HG02623 (cell line): ENCODE data around the gene USP17L29.
"Not testable (repeated sequence)": the region's sequence is repeated elsewhere in the genome, so short reads cannot be mapped to it uniquely, and the experiment has no call there.

Source experiments
- ATAC-seq: cut with Tn5 transposase; IDR thresholded peaks from one replicate; pipeline ENCODE4 v1.9.1; 2021; ENCODE audit warnings: moderate library complexity; ENCODE audit not compliant: unreplicated experiment

USP17L29 gene, protein sequence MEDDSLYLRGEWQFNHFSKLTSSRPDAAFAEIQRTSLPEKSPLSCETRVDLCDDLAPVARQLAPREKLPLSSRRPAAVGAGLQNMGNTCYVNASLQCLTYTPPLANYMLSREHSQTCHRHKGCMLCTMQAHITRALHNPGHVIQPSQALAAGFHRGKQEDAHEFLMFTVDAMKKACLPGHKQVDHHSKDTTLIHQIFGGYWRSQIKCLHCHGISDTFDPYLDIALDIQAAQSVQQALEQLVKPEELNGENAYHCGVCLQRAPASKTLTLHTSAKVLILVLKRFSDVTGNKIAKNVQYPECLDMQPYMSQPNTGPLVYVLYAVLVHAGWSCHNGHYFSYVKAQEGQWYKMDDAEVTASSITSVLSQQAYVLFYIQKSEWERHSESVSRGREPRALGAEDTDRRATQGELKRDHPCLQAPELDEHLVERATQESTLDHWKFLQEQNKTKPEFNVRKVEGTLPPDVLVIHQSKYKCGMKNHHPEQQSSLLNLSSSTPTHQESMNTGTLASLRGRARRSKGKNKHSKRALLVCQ

DNA sequence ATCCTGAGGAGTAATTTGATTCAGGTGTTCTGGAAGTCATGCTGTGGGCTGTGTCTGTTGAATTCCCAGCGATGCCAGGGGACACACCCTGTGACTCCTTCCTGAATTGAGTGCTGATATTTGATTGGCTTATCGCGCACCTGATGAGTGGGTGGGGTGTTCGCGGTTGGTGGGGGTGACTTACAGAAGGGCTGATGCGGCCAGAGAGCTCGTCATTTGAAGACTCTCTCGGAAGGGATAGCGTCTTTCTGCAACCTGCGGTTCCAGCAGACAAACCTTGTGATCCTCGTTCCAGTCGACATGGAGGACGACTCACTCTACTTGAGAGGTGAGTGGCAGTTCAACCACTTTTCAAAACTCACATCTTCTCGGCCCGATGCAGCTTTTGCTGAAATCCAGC is at the start of gene USP17L29:
Gene USP17L29 (plus strand): TSS at position 301 of the 400 bp plus-strand sequence. CDS start 0 bp downstream, at position 301.
- not testable (repeated sequence) for ATAC-seq

DNA sequence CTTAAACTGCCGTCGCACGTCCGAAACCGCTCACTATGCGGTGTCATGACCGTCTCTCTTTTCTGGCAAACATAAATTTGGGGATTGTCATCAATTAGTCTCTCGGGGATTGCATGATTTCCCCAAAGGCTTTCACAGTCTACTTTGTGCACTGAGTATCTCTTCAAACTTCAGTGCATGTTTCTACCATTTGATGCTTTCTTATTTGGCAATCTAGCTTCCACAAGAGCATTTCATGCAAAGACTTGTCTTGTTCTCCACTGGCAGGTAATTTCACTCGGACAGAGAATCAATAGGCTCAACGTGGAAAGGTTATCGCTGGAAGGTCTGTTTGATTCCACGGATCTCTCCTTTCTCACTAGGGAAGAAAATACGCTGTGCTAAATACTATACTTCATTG is 29.2 kb upstream of the USP17L29 start:
- ATAC-seq, result not testable (repeated sequence)

DNA sequence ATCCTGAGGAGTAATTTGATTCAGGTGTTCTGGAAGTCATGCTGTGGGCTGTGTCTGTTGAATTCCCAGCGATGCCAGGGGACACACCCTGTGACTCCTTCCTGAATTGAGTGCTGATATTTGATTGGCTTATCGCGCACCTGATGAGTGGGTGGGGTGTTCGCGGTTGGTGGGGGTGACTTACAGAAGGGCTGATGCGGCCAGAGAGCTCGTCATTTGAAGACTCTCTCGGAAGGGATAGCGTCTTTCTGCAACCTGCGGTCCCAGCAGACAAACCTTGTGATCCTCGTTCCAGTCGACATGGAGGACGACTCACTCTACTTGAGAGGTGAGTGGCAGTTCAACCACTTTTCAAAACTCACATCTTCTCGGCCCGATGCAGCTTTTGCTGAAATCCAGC is 28.6 kb upstream of the USP17L29 start, which contains the start of gene USP17L24:
Gene USP17L24 (plus strand): TSS at position 301 of the 400 bp plus-strand sequence. CDS start 0 bp downstream, at position 301.
- ATAC-seq, result not testable (repeated sequence)

DNA sequence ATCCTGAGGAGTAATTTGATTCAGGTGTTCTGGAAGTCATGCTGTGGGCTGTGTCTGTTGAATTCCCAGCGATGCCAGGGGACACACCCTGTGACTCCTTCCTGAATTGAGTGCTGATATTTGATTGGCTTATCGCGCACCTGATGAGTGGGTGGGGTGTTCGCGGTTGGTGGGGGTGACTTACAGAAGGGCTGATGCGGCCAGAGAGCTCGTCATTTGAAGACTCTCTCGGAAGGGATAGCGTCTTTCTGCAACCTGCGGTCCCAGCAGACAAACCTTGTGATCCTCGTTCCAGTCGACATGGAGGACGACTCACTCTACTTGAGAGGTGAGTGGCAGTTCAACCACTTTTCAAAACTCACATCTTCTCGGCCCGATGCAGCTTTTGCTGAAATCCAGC is 23.8 kb upstream of the USP17L29 start, which contains the start of gene USP17L25:
Gene USP17L25 (plus strand): TSS at position 301 of the 400 bp plus-strand sequence. CDS start 0 bp downstream, at position 301.
- ATAC-seq, result not testable (repeated sequence)

DNA sequence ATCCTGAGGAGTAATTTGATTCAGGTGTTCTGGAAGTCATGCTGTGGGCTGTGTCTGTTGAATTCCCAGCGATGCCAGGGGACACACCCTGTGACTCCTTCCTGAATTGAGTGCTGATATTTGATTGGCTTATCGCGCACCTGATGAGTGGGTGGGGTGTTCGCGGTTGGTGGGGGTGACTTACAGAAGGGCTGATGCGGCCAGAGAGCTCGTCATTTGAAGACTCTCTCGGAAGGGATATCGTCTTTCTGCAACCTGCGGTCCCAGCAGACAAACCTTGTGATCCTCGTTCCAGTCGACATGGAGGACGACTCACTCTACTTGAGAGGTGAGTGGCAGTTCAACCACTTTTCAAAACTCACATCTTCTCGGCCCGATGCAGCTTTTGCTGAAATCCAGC is 19.1 kb upstream of the USP17L29 start, which contains the start of gene USP17L26:
Gene USP17L26 (plus strand): TSS at position 301 of the 400 bp plus-strand sequence. CDS start 0 bp downstream, at position 301.
- ATAC-seq, result not testable (repeated sequence)

DNA sequence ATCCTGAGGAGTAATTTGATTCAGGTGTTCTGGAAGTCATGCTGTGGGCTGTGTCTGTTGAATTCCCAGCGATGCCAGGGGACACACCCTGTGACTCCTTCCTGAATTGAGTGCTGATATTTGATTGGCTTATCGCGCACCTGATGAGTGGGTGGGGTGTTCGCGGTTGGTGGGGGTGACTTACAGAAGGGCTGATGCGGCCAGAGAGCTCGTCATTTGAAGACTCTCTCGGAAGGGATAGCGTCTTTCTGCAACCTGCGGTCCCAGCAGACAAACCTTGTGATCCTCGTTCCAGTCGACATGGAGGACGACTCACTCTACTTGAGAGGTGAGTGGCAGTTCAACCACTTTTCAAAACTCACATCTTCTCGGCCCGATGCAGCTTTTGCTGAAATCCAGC is 14.3 kb upstream of the USP17L29 start, which contains the start of gene USP17L5:
Gene USP17L5 (plus strand): TSS at position 301 of the 400 bp plus-strand sequence. CDS start 0 bp downstream, at position 301.
- ATAC-seq, result not testable (repeated sequence)

DNA sequence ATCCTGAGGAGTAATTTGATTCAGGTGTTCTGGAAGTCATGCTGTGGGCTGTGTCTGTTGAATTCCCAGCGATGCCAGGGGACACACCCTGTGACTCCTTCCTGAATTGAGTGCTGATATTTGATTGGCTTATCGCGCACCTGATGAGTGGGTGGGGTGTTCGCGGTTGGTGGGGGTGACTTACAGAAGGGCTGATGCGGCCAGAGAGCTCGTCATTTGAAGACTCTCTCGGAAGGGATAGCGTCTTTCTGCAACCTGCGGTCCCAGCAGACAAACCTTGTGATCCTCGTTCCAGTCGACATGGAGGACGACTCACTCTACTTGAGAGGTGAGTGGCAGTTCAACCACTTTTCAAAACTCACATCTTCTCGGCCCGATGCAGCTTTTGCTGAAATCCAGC is 9.6 kb upstream of the USP17L29 start, which contains the start of gene USP17L27:
Gene USP17L27 (plus strand): TSS at position 301 of the 400 bp plus-strand sequence. CDS start 0 bp downstream, at position 301.
- ATAC-seq, result not testable (repeated sequence)

DNA sequence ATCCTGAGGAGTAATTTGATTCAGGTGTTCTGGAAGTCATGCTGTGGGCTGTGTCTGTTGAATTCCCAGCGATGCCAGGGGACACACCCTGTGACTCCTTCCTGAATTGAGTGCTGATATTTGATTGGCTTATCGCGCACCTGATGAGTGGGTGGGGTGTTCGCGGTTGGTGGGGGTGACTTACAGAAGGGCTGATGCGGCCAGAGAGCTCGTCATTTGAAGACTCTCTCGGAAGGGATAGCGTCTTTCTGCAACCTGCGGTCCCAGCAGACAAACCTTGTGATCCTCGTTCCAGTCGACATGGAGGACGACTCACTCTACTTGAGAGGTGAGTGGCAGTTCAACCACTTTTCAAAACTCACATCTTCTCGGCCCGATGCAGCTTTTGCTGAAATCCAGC is 4.8 kb upstream of the USP17L29 start, which contains the start of gene USP17L28:
Gene USP17L28 (plus strand): TSS at position 301 of the 400 bp plus-strand sequence. CDS start 0 bp downstream, at position 301.
- ATAC-seq, result not testable (repeated sequence)

DNA sequence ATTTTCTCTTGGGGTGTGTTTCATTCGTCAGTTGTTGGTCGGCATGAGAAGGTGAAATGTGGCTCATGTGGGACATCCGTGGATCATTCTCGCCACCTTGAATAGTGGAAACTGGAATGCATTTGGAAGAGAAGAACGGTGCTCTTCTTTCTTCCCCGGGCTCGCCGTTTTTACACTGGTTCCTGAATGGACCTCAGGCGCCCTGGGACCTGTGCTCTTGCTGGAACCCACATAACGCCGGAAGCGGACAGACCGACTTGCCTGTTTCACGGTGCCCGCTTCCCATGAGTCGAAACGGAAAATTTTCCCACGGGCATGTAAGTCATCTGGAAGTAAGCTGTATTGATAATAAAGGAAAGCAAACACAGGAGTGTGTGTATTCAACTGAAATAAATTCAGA is 2.6 kb upstream of the USP17L29 start:
- not testable (repeated sequence) for ATAC-seq

DNA sequence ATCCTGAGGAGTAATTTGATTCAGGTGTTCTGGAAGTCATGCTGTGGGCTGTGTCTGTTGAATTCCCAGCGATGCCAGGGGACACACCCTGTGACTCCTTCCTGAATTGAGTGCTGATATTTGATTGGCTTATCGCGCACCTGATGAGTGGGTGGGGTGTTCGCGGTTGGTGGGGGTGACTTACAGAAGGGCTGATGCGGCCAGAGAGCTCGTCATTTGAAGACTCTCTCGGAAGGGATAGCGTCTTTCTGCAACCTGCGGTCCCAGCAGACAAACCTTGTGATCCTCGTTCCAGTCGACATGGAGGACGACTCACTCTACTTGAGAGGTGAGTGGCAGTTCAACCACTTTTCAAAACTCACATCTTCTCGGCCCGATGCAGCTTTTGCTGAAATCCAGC is 9.4 kb downstream of the USP17L29 start, which contains the start of gene USP17L30:
Gene USP17L30 (plus strand): TSS at position 301 of the 400 bp plus-strand sequence. CDS start 0 bp downstream, at position 301.
- ATAC-seq, result not testable (repeated sequence)

DNA sequence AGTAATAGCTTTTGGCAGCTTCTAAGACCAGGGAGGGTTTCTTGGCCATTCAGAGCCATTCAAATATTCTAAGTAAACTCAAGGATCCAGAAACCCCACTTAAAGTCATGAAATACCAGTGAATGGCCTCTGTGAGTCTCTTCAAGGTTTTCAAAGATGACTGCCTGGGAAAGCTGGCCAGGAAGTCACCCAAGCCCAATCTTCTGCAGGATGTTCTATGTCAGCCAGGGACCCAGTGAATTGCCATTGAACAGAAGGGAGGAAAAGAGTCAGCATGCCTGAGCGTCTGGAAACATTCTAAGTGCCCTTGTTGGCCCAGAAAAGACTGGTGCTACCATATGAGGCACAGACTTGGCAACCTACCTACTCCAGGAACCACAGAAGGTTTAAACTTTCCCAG is 26.4 kb downstream of the USP17L29 start:
- ATAC-seq, result not testable (repeated sequence)

DNA sequence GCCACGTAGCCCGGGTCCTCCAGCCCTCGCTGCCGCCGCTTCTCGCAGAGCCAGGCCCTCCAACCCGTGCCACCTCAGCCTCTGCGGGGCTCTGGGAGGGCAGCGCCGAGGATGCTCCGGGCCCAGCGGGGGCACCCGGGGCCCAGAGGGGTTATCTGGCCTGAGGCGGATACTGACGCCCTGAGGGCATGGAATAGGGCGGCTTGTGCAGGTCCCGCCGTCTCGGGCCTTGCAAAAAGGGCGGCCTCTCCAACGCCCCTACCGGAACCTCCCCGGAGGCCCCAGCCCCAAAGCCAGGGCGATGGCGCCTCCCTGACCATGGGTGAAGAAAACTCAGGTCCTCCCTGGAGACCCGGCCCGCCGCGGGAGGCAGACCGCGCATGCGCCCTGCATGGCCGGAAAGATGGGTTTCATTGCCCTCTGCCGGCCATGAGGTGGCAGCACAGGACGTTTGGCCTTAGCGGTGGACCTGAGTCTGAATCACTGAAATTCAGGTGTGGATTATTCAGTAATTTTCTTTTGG is 27.6 kb downstream of the USP17L29 start:
- ATAC-seq, result not testable (repeated sequence)

DNA sequence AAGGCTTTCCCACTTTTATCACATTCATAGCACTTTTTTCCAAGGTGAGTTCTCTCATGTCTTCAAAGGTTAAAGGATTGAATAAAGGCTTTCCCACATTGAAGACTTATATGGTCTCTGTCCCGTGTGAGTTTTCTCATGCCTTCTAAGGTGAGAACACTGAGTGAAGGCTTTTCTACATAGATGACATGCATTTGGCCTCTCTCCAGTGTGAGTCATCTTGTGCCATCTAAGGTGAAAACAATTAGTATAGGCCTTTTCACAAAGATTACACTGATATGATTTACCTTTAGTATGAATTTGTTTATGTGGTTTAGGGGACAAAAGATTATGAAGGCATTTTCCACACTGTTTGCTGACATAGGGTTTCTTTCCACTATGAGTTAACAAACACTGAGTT is 30.7 kb downstream of the USP17L29 start:
- no peak for ATAC-seq

DNA sequence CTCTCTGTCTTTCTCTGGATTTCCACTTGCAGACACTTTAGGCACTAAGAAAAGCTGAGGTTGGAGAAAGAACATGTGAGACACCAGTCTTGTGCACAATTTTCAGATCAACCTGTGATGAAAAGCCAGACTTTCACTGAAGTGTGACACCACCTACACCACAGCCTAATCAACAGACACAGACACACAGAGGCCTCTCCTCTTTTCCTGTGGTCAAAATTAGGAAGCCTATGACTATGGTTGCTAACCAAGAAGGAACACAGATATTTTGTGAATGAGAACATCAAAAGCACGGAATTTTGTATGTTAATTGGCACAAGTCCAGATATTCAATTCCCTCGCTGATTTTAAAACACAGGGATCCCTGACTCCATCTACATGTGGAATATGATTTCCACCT is 35.6 kb downstream of the USP17L29 start:
- not testable (repeated sequence) for ATAC-seq
